SK-N-SH treated with all-trans-retinoic acid at 6 μM for 48 hours (cell line): ENCODE measurements around the gene SH2D3A.

Experiments used
- ARNTL ChIP-seq: fragments of 450-650 bp; formaldehyde crosslinking; IDR thresholded peaks from 2 replicates; pipeline ENCODE4 v1.5.0; 2020; ENCODE audit warnings: low read depth, mild to moderate bottlenecking, moderate library complexity, borderline replicate concordance
- BACH2 ChIP-seq: fragments of 250-450 bp; sonication (Bioruptor Pico); IDR thresholded peaks from 2 replicates; pipeline ENCODE4 v1.9.0; 2021; ENCODE audit warnings: mild to moderate bottlenecking, borderline replicate concordance
- OSR1 ChIP-seq: fragments of 250-450 bp; sonication (Bioruptor Pico); IDR thresholded peaks from 2 replicates; pipeline ENCODE4 v1.8.0; 2022; ENCODE audit warnings: moderate library complexity, mild to moderate bottlenecking, inconsistent platforms
- SNAI2 ChIP-seq: fragments of 250-450 bp; sonication (Bioruptor Pico); IDR thresholded peaks from 2 replicates; pipeline ENCODE4 v1.5.0; 2020; ENCODE audit warnings: mild to moderate bottlenecking, moderate library complexity
- ZFP3 ChIP-seq: fragments of 250-450 bp; sonication (Bioruptor Pico); IDR thresholded peaks from 2 replicates; pipeline ENCODE4 v1.5.0; 2020; ENCODE audit warnings: mild to moderate bottlenecking, moderate library complexity
- ZFP30 ChIP-seq: fragments of 450-650 bp; formaldehyde crosslinking; IDR thresholded peaks from 2 replicates; pipeline ENCODE4 v1.5.0; 2022; ENCODE audit warnings: mild to moderate bottlenecking, moderate library complexity
- ZNF70 ChIP-seq: fragments of 450-650 bp; formaldehyde crosslinking; IDR thresholded peaks from 2 replicates; pipeline ENCODE4 v1.5.0; 2020; ENCODE audit warnings: mild to moderate bottlenecking, moderate library complexity
- TF ChIP-seq, protein P1 (sequence below): fragments of 250-450 bp; sonication (Bioruptor Pico); IDR thresholded peaks from 2 replicates; pipeline ENCODE4 v1.8.0; 2021; ENCODE audit warnings: low read depth, mild to moderate bottlenecking, moderate library complexity, borderline replicate concordance

DNA sequence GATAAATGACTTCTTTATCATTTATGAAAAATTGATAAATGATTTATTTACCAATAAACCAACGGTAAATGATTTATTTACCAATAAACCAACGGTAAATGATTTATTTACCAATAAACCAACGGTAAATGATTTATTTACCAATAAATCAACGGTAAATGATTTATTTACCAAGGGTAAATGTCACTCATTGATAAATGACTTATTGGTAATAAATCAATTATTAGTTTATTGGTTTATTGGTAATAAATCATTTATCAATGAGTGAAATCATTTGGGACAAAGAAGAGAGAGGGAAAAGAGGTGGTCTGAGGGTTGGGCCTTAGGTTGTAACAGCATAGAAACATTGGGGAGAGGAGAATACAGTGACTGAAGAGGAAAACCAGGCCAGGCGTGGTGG is 26.7 kb upstream of the SH2D3A start:
- no peak for TF ChIP-seq ZFP3 (CRISPR knock-in tag)
- no peak for TF ChIP-seq OSR1
- no peak for TF ChIP-seq ARNTL (CRISPR knock-in tag)
- TF ChIP-seq, protein P1, sequence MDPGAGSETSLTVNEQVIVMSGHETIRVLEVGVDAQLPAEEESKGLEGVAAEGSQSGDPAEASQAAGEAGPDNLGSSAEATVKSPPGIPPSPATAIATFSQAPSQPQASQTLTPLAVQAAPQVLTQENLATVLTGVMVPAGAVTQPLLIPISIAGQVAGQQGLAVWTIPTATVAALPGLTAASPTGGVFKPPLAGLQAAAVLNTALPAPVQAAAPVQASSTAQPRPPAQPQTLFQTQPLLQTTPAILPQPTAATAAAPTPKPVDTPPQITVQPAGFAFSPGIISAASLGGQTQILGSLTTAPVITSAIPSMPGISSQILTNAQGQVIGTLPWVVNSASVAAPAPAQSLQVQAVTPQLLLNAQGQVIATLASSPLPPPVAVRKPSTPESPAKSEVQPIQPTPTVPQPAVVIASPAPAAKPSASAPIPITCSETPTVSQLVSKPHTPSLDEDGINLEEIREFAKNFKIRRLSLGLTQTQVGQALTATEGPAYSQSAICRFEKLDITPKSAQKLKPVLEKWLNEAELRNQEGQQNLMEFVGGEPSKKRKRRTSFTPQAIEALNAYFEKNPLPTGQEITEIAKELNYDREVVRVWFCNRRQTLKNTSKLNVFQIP (CRISPR knock-in tag), result no peak
- TF ChIP-seq SNAI2, result no peak
- TF ChIP-seq ZFP30 (CRISPR knock-in tag), result no peak
- no peak for TF ChIP-seq BACH2 (CRISPR knock-in tag)
- no peak for TF ChIP-seq ZNF70 (CRISPR knock-in tag)
